OCI-LY3 (cell line): ENCODE data around the gene MDFI.

Experiments used
- CTCF ChIP-seq: fragments of 200-600, 300-600 bp; sonication (generic); IDR thresholded peaks from 2 replicates; pipeline ENCODE4 v1.5.1; 2014; ENCODE audit warnings: antibody characterized with exemption, low read length, low read depth
- EZH2phosphoT487 ChIP-seq: fragments of 200-600 bp; shearing (Covaris generic); IDR thresholded peaks from 2 replicates; pipeline ENCODE4 v1.6.1; 2018; ENCODE audit warnings: antibody characterized with exemption, mixed run types, low read depth

DNA sequence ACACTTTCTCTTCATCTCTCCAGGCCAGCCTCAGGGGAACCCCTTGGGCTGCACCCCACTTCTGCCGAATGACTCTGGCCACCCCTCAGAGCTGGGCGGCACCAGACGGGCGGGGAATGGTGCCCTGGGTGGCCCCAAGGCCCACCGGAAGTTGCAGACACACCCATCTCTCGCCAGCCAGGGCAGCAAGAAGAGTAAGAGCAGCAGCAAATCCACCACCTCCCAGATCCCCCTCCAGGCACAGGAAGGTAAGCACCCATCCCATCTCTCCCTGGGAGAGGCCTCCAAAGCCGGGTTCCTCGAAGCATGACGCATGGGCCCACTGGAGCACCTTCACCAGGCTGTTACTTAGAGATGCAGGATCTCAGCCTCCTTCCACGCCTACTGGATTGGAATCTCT lies 11.3 kb downstream of the MDFI start:
- TF ChIP-seq CTCF (no peak), EZH2phosphoT487 (no peak)
